Measurements from ENCODE around the gene TOX3.

- TF ChIP-seq MAX (IDR thresholded peaks at IDR 0.05; ENCODE audit: insufficient read depth, insufficient read length) (no peak), CTCF (IDR thresholded peaks at IDR 0.05; ENCODE audit: extremely low read depth in 1 of 2, insufficient read depth in 1 of 2, low read depth in 1 of 2, low read length in 2 of 2) (no peak)
Measured at GRCh38 chr16:52539191-52539590, 7.8 kb downstream of the TOX3 start.
